OCI-LY1 (cell line): ENCODE results near the gene EN2.

ENCODE experiments used
- H2AFZ ChIP-seq: fragments of 200-600 bp; sonication (generic), shearing (Covaris generic); 2 replicates; pipeline ENCODE4 v1.6.0; 2014; ENCODE audit warnings: antibody characterized with exemption, mild to moderate bottlenecking, low read length
- H3F3A ChIP-seq: fragments of 200-600 bp; sonication (generic), shearing (Covaris generic); 2 replicates; pipeline ENCODE4 v1.6.0; 2014; ENCODE audit warnings: mild to moderate bottlenecking, antibody characterized with exemption, low read length, moderate library complexity; ENCODE audit not compliant: insufficient read depth
- H3K27ac ChIP-seq: fragments of 200-600 bp; sonication (generic); 2 replicates; pipeline ENCODE4 v1.5.1; 2014; ENCODE audit warnings: low read length, mixed run types, mild to moderate bottlenecking, low read depth; ENCODE audit not compliant: poor library complexity, severe bottlenecking
- H3K27me3 ChIP-seq: fragments of 200-600 bp; sonication (generic); 2 replicates; pipeline ENCODE4 v1.6.0; 2014; ENCODE audit warnings: antibody characterized with exemption, mild to moderate bottlenecking, low read length, moderate library complexity; ENCODE audit not compliant: insufficient read depth
- H3K36me3 ChIP-seq: fragments of 200-600 bp; sonication (generic); 2 replicates; pipeline ENCODE4 v1.6.1; 2014; ENCODE audit warnings: mild to moderate bottlenecking, antibody characterized with exemption, low read length, moderate library complexity, mixed read lengths; ENCODE audit not compliant: insufficient read depth
- H3K4me1 ChIP-seq: fragments of 200-600 bp; sonication (generic); 2 replicates; pipeline ENCODE4 v1.5.1; 2014; ENCODE audit warnings: mild to moderate bottlenecking, low read length, moderate library complexity; ENCODE audit not compliant: insufficient read depth, severe bottlenecking
- H3K4me2 ChIP-seq: fragments of 200-600 bp; sonication (generic), shearing (Covaris generic); 2 replicates; pipeline ENCODE4 v1.6.1; 2014; ENCODE audit warnings: low read length
- H3K4me3 ChIP-seq: fragments of 200-600 bp; sonication (generic); 2 replicates; pipeline ENCODE4 v1.5.1; 2014; ENCODE audit warnings: low read length, low read depth, mild to moderate bottlenecking, mixed read lengths; ENCODE audit not compliant: poor library complexity, severe bottlenecking
- H3K79me2 ChIP-seq: fragments of 200-600 bp; shearing (Covaris generic); 2 replicates; pipeline ENCODE4 v1.6.1; 2016; ENCODE audit warnings: mixed run types, low read length, mixed read lengths; ENCODE audit not compliant: insufficient read depth
- H3K9ac ChIP-seq: fragments of 200-600 bp; sonication (generic), shearing (Covaris generic); 2 replicates; pipeline ENCODE4 v1.6.1; 2014; ENCODE audit warnings: mild to moderate bottlenecking, low read length, mixed read lengths
- H3K9me2 ChIP-seq: fragments of 200-600 bp; sonication (generic), shearing (Covaris generic); 2 replicates; pipeline ENCODE4 v1.6.1; 2014; ENCODE audit warnings: low read depth, mild to moderate bottlenecking, low read length, mixed read lengths
- H3K9me3 ChIP-seq: fragments of 200-600 bp; shearing (Covaris generic); 2 replicates; pipeline ENCODE4 v1.6.1; 2014; ENCODE audit warnings: low read length, mixed read lengths
- H4K20me1 ChIP-seq: fragments of 200-600 bp; sonication (generic), shearing (Covaris generic); 2 replicates; pipeline ENCODE4 v1.6.0; 2016; ENCODE audit warnings: mild to moderate bottlenecking, low read length; ENCODE audit not compliant: insufficient read depth
- EZH2 ChIP-seq: fragments of 200-600 bp; sonication (generic), shearing (Covaris generic); IDR thresholded peaks from 2 replicates; pipeline ENCODE4 v1.8.0; 2017; ENCODE audit warnings: borderline replicate concordance, mixed run types, mild to moderate bottlenecking, antibody characterized with exemption, low read length, moderate library complexity, mixed read lengths
- TF ChIP-seq, protein P1 (sequence below): fragments of 200-600 bp; sonication (generic), shearing (Covaris generic); IDR thresholded peaks from 2 replicates; pipeline ENCODE4 v1.5.1; 2017; ENCODE audit warnings: mild to moderate bottlenecking, antibody characterized with exemption, low read length, moderate library complexity, mixed read lengths

The EN2 gene

DNA sequence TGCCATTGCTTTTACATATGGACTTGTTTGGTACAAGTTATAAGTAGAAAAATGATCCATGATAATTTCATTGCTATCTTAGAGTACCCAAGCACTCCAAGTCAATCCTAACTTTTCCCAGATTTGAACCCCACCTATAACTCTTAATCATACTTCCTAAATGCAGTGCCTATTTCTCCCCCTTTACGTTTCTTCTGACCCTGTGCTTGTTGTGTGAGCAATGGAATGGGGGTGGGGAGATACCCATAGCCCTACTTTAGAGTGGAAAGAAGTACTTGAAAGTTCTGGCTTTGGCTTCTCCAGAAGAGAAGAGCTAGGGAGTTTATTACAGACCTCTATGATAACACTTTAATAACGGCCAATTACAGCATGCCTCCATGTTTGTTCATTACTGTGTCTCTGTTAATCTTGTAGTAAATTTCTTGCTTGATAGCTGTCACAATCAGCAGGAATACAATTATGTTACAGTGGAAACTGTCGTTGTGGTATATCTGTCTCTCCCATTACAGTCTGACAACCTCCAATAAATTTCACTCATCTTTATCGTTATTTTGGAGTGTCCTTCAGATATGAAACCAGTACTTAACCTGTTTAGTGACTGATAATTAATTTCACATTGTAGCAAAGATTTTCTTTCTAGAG lies 54.4 kb downstream of the EN2 start:
- Histone ChIP-seq H3K9ac (no peak overlapping the region), H3K79me2 (no peaks in the 10 kb centered on the region), H3K4me3 (no peak overlapping the region), H3K9me2 (no peaks in the 10 kb centered on the region), H3K9me3 (no peaks in the 10 kb centered on the region), H2AFZ (no peak overlapping the region), H3F3A (no peaks in the 10 kb centered on the region), H3K4me2 (no peak overlapping the region), H4K20me1 (no peaks in the 10 kb centered on the region), H3K27ac (no peak overlapping the region), H3K36me3 (no peaks in the 10 kb centered on the region), H3K27me3 (0 out of 2 replicates have a peak, but pooled peaks cover 6% of the 10 kb centered on the region), H3K4me1 (no peaks in the 10 kb centered on the region)
- no peak for TF ChIP-seq EZH2
- TF ChIP-seq, protein P1, sequence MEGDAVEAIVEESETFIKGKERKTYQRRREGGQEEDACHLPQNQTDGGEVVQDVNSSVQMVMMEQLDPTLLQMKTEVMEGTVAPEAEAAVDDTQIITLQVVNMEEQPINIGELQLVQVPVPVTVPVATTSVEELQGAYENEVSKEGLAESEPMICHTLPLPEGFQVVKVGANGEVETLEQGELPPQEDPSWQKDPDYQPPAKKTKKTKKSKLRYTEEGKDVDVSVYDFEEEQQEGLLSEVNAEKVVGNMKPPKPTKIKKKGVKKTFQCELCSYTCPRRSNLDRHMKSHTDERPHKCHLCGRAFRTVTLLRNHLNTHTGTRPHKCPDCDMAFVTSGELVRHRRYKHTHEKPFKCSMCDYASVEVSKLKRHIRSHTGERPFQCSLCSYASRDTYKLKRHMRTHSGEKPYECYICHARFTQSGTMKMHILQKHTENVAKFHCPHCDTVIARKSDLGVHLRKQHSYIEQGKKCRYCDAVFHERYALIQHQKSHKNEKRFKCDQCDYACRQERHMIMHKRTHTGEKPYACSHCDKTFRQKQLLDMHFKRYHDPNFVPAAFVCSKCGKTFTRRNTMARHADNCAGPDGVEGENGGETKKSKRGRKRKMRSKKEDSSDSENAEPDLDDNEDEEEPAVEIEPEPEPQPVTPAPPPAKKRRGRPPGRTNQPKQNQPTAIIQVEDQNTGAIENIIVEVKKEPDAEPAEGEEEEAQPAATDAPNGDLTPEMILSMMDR = no peak

DNA sequence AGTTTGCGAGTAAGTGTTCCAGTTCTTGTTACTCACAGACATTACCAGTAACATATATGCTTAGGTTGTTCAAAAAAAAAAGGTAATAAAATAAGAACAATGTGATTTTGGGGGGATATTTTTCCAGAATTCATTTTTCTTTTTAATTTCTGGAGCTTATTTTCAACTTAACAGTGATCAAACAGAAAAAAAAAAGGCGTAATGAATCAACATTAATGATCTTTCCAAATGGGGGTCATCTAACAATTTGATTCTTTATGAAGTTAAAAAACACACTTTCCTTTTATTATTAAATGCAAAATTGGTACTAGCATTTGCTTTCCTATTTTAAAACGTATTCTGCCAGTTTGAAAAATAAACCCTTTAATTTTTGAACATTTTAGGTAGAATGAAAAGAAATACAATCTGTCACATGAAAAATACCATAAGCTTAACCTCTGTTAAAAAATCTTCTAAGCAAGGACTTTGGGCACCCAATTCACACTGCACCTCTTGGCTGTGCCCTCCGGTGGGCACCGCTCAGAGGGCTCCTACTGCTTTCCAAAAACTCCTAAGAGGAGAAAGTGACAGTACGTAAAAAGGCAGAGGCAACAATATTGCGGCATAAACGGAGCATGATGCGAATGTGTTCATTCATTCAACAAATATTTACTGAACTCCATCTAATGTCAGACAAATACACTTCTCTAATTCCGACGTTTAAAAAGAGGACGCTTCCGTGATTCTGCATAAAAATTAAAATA lies 55.8 kb downstream of the EN2 start:
- H3K9me3 ChIP-seq = no peaks in the 10 kb centered on the region
- no peaks in the 10 kb centered on the region for H4K20me1 ChIP-seq
- peaks cover 6% of the 10 kb centered on the region; the same call in 1 of the 2 replicates for H3K27me3 ChIP-seq

DNA sequence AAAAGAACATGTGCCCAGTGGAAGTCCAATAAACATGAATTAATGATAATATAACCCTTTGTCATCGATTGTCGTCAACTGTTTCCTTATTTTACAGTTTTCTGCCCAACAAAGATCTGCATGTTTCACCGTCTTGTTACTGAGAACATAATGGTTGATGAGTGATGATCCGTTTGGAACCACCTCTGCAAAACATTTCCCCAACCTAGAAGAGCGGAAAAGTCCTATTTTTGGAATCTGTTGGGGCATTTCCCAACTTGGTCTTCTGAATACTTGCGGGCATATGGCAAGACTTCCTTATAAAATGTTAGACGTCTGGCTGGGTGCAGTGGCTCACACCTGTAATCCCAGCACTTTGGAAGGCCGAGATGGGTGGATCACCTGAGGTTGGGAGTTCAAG lies 56.4 kb downstream of the EN2 start:
- no peak for TF ChIP-seq EZH2
- TF ChIP-seq, protein P1 = no peak
- H3K9me2 ChIP-seq = no peaks in the 10 kb centered on the region
- no peak overlapping the region for H3K4me3 ChIP-seq
- no peak overlapping the region for H3K4me2 ChIP-seq
- no peaks in the 10 kb centered on the region for H3K79me2 ChIP-seq
- H3K36me3 ChIP-seq = no peaks in the 10 kb centered on the region
- no peaks in the 10 kb centered on the region for H3K9me3 ChIP-seq
- H3K27me3 ChIP-seq = peaks cover 6% of the 10 kb centered on the region; the same call in 1 of the 2 replicates
- no peak overlapping the region for H3K27ac ChIP-seq
- H3F3A ChIP-seq = no peaks in the 10 kb centered on the region
- no peaks in the 10 kb centered on the region for H3K4me1 ChIP-seq
- H3K9ac ChIP-seq = no peak overlapping the region
- no peaks in the 10 kb centered on the region for H4K20me1 ChIP-seq
- H2AFZ ChIP-seq = no peak overlapping the region

More for the DNA sequence above, 55.8 kb downstream of the EN2 start:
- Histone ChIP-seq H2AFZ (no peak overlapping the region), H3K4me2 (no peak overlapping the region), H3K79me2 (no peaks in the 10 kb centered on the region), H3K9me2 (no peaks in the 10 kb centered on the region), H3K9ac (no peak overlapping the region), H3K27ac (no peak overlapping the region), H3K4me1 (no peaks in the 10 kb centered on the region), H3K36me3 (no peaks in the 10 kb centered on the region), H3F3A (no peaks in the 10 kb centered on the region), H3K4me3 (no peak overlapping the region)
- TF ChIP-seq, protein P1 = no peak
